ENCODE results near the gene CRABP1. TPM values are rescaled to one million over a fixed set of nuclear protein-coding genes. Genes with fewer than 3 reads are reported as not detected.
A peak's percentile ranks its signal among the peaks of the same experiment; 100 is the strongest.

Gene CRABP1
- not detected for total RNA-seq

DNA sequence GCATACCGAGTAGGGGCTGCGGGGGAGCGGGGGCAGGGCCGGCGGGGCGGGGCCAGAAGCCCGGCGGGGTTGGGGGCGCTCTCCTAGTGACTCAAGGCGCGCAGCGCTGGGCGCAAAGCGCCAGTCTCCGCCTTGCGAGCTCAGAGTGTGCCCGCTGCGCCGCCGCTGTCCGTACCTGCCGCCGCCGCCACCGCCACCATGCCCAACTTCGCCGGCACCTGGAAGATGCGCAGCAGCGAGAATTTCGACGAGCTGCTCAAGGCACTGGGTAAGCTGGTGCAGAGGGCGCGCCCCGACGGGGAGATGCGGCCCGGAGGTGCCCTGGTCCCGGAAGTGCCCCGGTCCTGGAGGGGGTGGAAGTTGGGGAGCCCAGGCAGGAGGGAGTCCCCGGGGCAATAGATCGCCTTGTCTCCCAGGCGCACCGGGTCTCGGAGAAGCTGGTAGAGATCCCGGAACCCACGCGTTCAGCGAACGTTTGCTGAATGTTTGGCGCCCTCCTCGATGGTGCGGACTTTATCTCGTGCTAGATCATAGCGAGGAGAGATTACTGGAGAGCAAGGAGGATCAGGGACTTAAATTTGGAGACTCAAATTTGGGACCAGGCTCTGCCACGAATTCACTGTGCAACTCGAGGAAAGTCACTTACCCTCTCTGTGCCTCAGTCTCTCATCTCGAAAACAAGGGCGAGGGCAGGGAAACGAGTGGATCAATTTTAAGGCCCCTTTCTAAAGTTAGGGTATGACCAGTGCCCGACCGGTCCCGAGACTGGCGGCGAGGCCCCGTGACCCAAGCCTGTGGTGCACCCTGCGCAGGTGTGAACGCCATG lies at the start of gene CRABP1:
Gene CRABP1, plus strand, starts transcription at position 123 of the 826 bp plus-strand sequence. Its CDS starts 76 bp downstream, at position 199.
- Mint-ChIP-seq H3K4me3 (no peak within 1 kb of the TSS), H3K27ac (no peak within 1 kb of the TSS), H3K27me3 (ENCODE audit: low read depth) (peaks cover 62% of the 10 kb centered on the region), H3K36me3 (ENCODE audit: low read depth) (no peaks in the 10 kb centered on the region), H3K9me3 (ENCODE audit: insufficient read depth) (no peaks in the 10 kb centered on the region), H3K4me1 (ENCODE audit: low read depth) (peaks cover 5% of the 10 kb centered on the region)
- CTCF ChIA-PET, result no interaction called here
- DNase-seq (no peak), ATAC-seq (peak; percentile 36)
- POLR2A ChIA-PET, result no interaction called here

DNA sequence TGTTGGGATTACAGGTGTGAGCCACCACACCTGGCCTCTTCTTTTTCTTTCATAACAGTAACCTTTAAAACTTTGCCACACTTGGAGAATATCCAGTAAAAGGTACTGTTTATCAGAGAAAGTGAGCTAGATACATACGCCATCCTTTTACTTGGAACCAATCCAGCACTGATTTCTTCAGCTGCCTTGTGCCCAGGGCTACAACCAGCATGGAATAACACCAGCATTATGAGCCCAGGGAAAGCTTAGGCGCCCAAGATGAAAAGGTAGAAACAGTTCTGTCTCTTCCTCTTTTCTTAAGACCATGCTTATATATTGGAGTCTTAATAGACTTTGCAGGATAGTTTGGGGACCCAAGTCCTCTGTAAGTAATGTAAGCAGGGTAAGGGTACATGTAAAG lies 49.1 kb upstream of the CRABP1 start:
- no peak for ATAC-seq

DNA sequence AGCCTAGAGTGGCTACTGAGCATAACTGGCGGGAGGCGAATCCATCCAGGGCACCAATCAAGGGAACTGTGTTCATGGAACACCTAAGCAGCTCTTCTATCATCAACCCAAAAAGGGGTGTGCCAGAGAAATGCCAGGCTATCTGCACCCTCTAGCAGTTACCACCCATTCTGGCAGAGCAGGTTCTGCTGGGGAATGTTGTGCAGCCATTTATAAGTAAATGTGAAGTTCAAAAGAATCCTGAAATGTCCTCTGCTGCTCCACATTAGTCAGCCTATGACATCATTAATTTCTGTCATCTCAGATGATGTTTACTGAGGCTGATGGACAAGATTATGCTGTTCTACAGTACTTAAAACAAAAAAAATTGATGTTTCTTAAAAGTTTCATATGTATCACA lies 48.5 kb upstream of the CRABP1 start:
- Mint-ChIP-seq H3K4me1 (ENCODE audit: low read depth) (no peaks in the 10 kb centered on the region), H3K4me3 (no peak overlapping the region), H3K9me3 (ENCODE audit: insufficient read depth) (no peaks in the 10 kb centered on the region), H3K27ac (no peak overlapping the region), H3K27me3 (ENCODE audit: low read depth) (no peaks in the 10 kb centered on the region), H3K36me3 (ENCODE audit: low read depth) (peaks cover 23% of the 10 kb centered on the region)
- DNase-seq, result no peak
- POLR2A ChIA-PET, result interaction anchor here (1.1 to 1.3 kb wide), 2 partner anchors 8 to 21 kb away, joined by 3 to 5 read pairs; partner anchors contain the start of gene SKIC8
- CTCF ChIA-PET, result interaction anchor here (1.2 to 1.3 kb wide), 2 partner anchors 16 to 146 kb away, joined by 3 to 4 read pairs; partner anchors contain the start of gene IREB2
- ATAC-seq, result no peak

More for the DNA sequence above, 49.1 kb upstream of the CRABP1 start:
- ChIA-PET CTCF (interaction anchor here (1.0 to 1.3 kb wide), 4 partner anchors 11 to 147 kb away, joined by 3 to 4 read pairs (median 4); partner anchors contain the start of gene IREB2), POLR2A (interaction anchor here (1.1 to 1.3 kb wide), 2 partner anchors 9 to 21 kb away, joined by 3 to 5 read pairs; partner anchors contain the start of gene SKIC8)
- Mint-ChIP-seq H3K4me3 (no peak overlapping the region), H3K9me3 (ENCODE audit: insufficient read depth) (no peaks in the 10 kb centered on the region), H3K36me3 (ENCODE audit: low read depth) (peaks cover 29% of the 10 kb centered on the region), H3K27me3 (ENCODE audit: low read depth) (no peaks in the 10 kb centered on the region), H3K4me1 (ENCODE audit: low read depth) (no peaks in the 10 kb centered on the region), H3K27ac (no peak overlapping the region)
- DNase-seq, result no peak

DNA sequence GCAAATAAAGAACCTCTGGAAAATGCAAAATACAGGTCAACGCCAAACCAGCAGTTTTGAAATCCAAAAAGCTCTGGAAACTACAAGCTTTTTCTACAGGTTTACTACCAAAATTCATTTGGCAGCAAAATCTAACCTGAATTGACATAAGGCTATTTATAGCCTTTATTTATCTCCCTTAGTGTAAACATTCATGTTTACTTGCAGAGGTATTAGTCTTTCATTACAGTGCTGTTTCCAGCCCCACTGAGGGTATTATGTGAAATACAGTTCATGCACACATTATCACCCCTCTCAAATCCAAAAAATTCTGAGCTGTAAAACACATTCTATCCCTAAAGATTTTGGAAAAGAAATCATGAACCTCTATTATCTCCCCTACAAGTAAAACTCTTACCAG lies 47.9 kb upstream of the CRABP1 start:
- Mint-ChIP-seq H3K27ac (no peak overlapping the region), H3K36me3 (ENCODE audit: low read depth) (peaks cover 22% of the 10 kb centered on the region), H3K27me3 (ENCODE audit: low read depth) (no peaks in the 10 kb centered on the region), H3K4me1 (ENCODE audit: low read depth) (peaks cover 5% of the 10 kb centered on the region), H3K9me3 (ENCODE audit: insufficient read depth) (no peaks in the 10 kb centered on the region), H3K4me3 (no peak overlapping the region)
- DNase-seq (no peak), ATAC-seq (no peak)
- ChIA-PET POLR2A (interaction anchor here (0.6 to 0.8 kb wide), 3 partner anchors 24 to 458 kb away, joined by 3 read pairs; partner anchors contain the start of gene CHRNB4), CTCF (interaction anchor here (0.7 to 1.2 kb wide), 2 partner anchors 10 to 314 kb away, joined by 3 to 4 read pairs; no protein-coding TSS in a partner anchor)

DNA sequence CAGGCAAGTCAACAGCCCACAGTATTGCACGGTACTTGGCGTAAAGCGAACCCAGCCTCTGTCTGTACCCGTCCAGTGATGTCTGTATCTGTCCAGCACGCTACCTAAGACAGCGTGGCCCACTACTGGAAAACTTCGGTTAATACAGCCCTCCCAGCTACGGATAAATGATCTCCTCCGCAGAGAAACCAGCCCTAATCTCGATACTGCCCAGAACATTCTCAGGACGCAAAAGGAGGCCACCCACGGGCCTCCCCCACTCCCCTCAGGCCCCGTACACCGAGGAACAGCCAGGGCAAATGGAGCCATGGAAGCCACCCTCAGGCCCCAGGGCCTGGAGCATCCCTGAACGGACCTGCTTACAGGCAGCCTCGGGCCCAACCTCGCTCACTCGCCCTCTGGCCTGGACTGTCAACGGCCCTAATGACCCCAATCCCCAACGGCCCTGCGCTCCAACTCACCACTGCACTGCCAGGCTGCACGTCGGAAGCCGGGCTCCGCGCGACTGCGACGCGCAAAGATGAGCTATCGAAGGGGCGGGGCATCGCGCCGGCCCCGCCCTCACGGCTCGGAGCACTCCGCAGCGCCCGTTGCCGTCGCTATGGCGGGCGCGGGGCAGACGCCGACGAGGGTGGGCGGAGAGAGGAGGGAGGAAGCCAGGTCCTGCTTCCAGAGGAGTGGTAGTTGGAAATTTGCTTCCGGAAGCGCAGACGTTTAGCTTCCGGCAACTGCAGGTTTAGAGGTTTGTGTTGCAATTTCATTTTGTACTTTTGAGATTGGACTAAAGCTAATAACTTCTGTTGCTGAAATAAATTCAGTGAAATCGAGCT lies 40.8 kb upstream of the CRABP1 start, which contains the start of gene SKIC8:
Gene SKIC8, minus strand, starts transcription at position 509 of the 830 bp plus-strand sequence. CDS start 3,923 bp downstream, outside the sequence.
- CTCF ChIA-PET, result interaction anchor here (0.6 to 2.1 kb wide), 18 partner anchors 9 to 509 kb away, joined by 3 to 20 read pairs (median 4); partner anchors contain the start of gene IREB2
- Mint-ChIP-seq H3K4me3 (peak within 1 kb of the TSS; percentile 100), H3K4me1 (ENCODE audit: low read depth) (peaks cover 28% of the 10 kb centered on the region)

DNA sequence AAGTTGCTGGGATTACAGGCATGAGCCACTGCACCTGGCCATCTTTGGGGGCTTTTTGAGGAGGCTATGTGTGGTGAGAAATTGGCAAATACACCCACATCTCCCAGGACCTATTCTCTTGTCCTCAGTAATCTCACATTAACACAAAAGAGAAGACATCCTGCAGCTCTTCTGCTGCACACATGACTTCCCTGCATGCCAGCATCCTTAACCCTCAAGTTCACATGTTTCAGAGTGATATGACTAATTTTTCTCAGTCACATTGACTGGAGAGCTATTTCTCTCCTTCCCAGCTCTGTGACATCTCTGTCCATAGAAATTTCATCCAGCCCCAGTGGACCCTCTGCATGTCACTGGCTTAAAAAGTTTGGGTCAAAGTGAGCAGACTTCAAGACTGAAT lies 38.8 kb upstream of the CRABP1 start:
- DNase-seq, result no peak
- Mint-ChIP-seq H3K36me3 (ENCODE audit: low read depth) (no peaks in the 10 kb centered on the region), H3K27me3 (ENCODE audit: low read depth) (no peaks in the 10 kb centered on the region), H3K4me3 (no peak overlapping the region), H3K4me1 (ENCODE audit: low read depth) (peaks cover 28% of the 10 kb centered on the region), H3K27ac (no peak overlapping the region), H3K9me3 (ENCODE audit: insufficient read depth) (no peaks in the 10 kb centered on the region)
- CTCF ChIA-PET, result no interaction called here
- ATAC-seq, result no peak
- POLR2A ChIA-PET, result interaction anchor here (1.8 kb wide), 1 partner anchor 36 kb away, joined by 6 read pairs; the partner anchor contains the start of gene DNAJA4

More for the DNA sequence above, 40.8 kb upstream of the CRABP1 start, which contains the start of gene SKIC8:
- DNase-seq (peak; percentile 92), ATAC-seq (peak; percentile 98)
- H3K36me3 Mint-ChIP-seq (ENCODE audit: low read depth), result peaks cover 4% of the 10 kb centered on the region
- H3K27ac Mint-ChIP-seq, result peak within 1 kb of the TSS; percentile 94
- POLR2A ChIA-PET, result interaction anchor here (0.6 to 2.3 kb wide), 17 partner anchors 8 to 242 kb away, joined by 3 to 28 read pairs (median 4); partner anchors contain the start of genes DNAJA4 and IREB2
- no peaks in the 10 kb centered on the region for H3K27me3 Mint-ChIP-seq (ENCODE audit: low read depth)
- H3K9me3 Mint-ChIP-seq (ENCODE audit: insufficient read depth), result no peaks in the 10 kb centered on the region

DNA sequence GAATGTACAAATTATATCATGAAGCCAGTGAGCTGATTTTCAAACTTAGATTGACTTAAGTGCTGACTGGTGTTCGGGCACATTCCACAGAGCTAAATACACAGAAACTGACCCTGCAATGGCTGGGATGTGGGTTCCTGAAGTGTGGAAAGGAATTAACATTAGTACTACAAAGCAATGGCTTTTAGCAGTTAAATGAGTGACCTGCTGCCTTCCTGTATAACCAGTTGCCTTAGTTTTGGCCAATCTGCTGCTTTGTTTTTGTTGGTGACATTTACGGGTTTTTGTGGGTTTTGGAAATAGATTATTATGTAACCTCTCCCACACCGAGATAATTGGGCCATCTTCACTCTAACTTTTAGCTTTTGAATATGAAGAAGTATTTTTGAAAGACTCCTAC lies 38.3 kb upstream of the CRABP1 start:
- ChIA-PET POLR2A (interaction anchor here (1.8 kb wide), 1 partner anchor 37 kb away, joined by 6 read pairs; the partner anchor contains the start of gene DNAJA4), CTCF (interaction anchor here (1.1 kb wide), 1 partner anchor 135 kb away, joined by 3 read pairs; no protein-coding TSS in a partner anchor)
- H3K4me1 Mint-ChIP-seq (ENCODE audit: low read depth), result peaks cover 27% of the 10 kb centered on the region
- H3K27ac Mint-ChIP-seq, result no peak overlapping the region
- no peaks in the 10 kb centered on the region for H3K9me3 Mint-ChIP-seq (ENCODE audit: insufficient read depth)
- DNase-seq (no peak), ATAC-seq (no peak)
- no peaks in the 10 kb centered on the region for H3K36me3 Mint-ChIP-seq (ENCODE audit: low read depth)
- no peaks in the 10 kb centered on the region for H3K27me3 Mint-ChIP-seq (ENCODE audit: low read depth)
- H3K4me3 Mint-ChIP-seq, result no peak overlapping the region

DNA sequence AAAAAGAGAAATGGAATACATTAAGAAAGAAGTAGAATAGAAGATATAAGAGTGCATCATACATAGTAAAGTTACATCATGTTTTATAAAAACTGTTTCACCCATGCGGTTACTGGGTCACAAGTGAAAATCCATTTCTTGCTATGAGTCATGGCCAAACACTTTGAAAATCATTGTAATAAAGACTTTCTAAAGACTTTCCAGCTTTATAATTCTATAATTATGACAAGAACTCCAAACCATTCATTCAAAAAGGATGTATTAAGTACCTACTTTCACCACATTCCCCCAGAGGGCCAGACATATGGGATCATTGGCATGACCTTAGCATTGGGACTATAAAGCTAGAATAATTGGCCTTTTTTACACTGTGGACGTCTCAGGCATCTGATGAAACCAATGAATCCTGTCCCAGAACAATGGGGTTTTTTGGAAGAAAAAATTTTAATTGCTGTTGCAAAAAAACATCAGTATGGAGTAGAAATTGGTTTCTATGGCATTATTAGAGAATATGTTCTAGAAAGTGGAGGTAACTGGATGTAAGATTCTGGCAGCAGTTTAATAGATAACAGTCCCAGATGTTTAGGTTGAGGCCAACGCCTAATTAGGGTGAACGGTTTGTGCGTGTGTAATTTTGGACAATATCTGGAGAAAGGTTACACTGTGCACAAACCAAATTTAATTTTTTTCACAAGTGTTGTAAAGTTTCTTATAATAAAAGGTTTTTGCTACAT lies 37.4 kb upstream of the CRABP1 start:
- Mint-ChIP-seq H3K4me1 (ENCODE audit: low read depth) (peaks cover 22% of the 10 kb centered on the region), H3K9me3 (ENCODE audit: insufficient read depth) (no peaks in the 10 kb centered on the region), H3K27ac (no peak overlapping the region), H3K27me3 (ENCODE audit: low read depth) (no peaks in the 10 kb centered on the region), H3K4me3 (no peak overlapping the region), H3K36me3 (ENCODE audit: low read depth) (no peaks in the 10 kb centered on the region)
- no peak for DNase-seq
- ChIA-PET POLR2A (interaction anchor here (1.8 kb wide), 1 partner anchor 38 kb away, joined by 6 read pairs; the partner anchor contains the start of gene DNAJA4), CTCF (interaction anchor here (1.1 kb wide), 1 partner anchor 136 kb away, joined by 3 read pairs; no protein-coding TSS in a partner anchor)
- no peak for ATAC-seq

DNA sequence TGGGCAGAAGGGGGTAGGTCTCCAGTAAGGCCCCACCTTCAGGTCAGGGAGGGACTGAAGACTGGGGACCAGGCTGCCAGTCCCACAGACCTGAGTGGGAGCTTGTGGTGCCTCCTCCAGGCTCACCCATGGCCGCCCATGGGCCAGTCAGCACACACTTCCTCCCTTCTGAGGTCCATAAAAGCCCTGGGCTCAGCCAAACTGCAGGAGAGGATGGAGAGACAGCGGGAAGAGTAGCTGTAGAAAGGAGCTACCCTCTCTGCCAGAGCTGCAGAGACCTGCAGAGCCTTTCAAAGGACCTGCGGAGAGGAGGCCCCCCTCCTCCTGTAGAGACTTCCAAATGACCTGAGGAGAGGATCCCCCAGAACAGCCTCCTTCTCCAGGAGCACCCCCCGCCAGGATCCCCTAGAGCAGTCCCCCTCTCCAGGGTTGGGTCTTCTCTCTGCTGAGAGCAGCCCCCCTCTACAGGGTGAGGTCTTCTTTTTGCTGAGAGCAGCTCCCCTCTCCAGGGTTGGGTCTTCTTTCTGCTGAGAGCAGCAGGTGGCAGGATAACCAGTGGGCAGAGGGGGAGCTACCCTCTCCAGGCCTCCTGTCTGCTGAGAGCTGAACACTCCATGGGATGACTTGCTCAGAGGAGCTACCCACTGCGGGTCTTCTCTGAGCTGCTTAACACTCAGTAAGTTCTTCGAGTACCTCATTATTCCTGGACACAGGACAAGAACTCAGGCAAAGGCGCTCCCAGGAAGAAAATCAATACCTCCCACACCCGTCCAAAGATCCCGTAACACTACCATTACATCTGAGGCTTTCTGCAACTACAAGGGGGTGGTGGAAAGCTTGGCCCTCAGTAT lies 35.7 kb upstream of the CRABP1 start:
- H3K36me3 Mint-ChIP-seq (ENCODE audit: low read depth), result no peaks in the 10 kb centered on the region
- no peaks in the 10 kb centered on the region for H3K9me3 Mint-ChIP-seq (ENCODE audit: insufficient read depth)
- DNase-seq (no peak), ATAC-seq (no peak)
- CTCF ChIA-PET, result interaction anchor here (1.3 kb wide), 1 partner anchor 118 kb away, joined by 3 read pairs; no protein-coding TSS in a partner anchor
- no peak overlapping the region for H3K4me3 Mint-ChIP-seq
- POLR2A ChIA-PET, result no interaction called here
- H3K27ac Mint-ChIP-seq, result no peak overlapping the region
- no peaks in the 10 kb centered on the region for H3K27me3 Mint-ChIP-seq (ENCODE audit: low read depth)
- peaks cover 12% of the 10 kb centered on the region for H3K4me1 Mint-ChIP-seq (ENCODE audit: low read depth)

DNA sequence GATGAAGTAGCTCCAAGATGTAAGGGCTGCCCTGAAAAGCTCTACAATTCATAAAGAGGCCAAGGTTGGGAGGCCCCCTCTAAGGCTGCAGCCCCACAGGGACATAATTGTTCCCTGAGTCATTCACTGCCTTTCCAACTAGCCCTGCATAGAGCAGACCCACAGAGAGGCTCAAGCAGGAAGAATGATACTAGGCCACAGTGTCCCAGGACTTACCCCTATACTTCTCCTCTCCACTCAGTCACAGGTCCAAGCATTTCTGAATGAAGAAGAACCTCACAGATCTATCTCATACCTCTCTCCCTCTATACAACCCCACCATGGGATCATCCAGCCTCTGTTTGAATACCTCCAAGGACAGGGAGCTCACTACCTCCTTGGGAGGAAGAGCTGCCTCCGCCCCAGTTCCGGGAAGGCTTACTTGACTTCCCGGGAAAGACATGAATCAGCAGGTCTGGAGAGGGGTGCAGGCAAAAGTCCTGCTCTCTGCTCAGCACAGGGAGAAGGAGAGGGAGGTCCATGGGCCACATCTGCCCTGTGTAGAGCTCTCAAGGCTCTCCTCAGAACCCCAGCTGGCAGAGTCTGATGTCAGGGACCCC lies 33.9 kb upstream of the CRABP1 start:
- CTCF ChIA-PET, result interaction anchor here (1.3 to 6.4 kb wide), 2 partner anchors 116 to 176 kb away, joined by 4 to 71 read pairs; no protein-coding TSS in a partner anchor
- H3K27ac Mint-ChIP-seq, result no peak overlapping the region

More for the DNA sequence above, 33.9 kb upstream of the CRABP1 start:
- Mint-ChIP-seq H3K4me3 (no peak overlapping the region), H3K36me3 (ENCODE audit: low read depth) (no peaks in the 10 kb centered on the region), H3K9me3 (ENCODE audit: insufficient read depth) (no peaks in the 10 kb centered on the region), H3K4me1 (ENCODE audit: low read depth) (peaks cover 6% of the 10 kb centered on the region), H3K27me3 (ENCODE audit: low read depth) (no peaks in the 10 kb centered on the region)
- DNase-seq (no peak), ATAC-seq (no peak)
- POLR2A ChIA-PET, result no interaction called here
